Upper lobe of left lung (tissue), 6 donors: ENCODE data around the gene ANK3. TPM values are rescaled to one million over a fixed set of nuclear protein-coding genes. Genes with fewer than 3 reads are reported as not detected.

Experiments
- ATAC-seq, 2 donors: fragments of 200-7000 bp; cut with Tn5 transposase; one replicate each; pipeline ENCODE4 v1.9.1; 2022; ENCODE audit warnings: mild to moderate bottlenecking in 2 of 2, moderate library complexity in 2 of 2; ENCODE audit not compliant: low FRiP score in 2 of 2
- DNase-seq, 2 donors: peaks; one replicate each; pipeline ENCODE4 v3.0.0-alpha.2; 2019 to 2020
- H3K27ac ChIP-seq, 4 donors: fragments of 200-600 bp; sonication (generic); one replicate each; pipeline ENCODE4 v1.5.1; 2016 to 2019
- H3K27me3 ChIP-seq, 4 donors: fragments of 200-600 bp; sonication (generic); one replicate each; pipeline ENCODE4 v1.5.1; 2017 to 2019
- H3K36me3 ChIP-seq, 4 donors: fragments of 200-600 bp; sonication (generic); one replicate each; pipeline ENCODE4 v1.5.1; 2016 to 2019
- H3K4me1 ChIP-seq, 4 donors: fragments of 200-600 bp; sonication (generic); one replicate each; pipeline ENCODE4 v1.5.1; 2018 to 2019
- H3K4me3 ChIP-seq, 4 donors: fragments of 200-600 bp; sonication (generic); one replicate each; pipeline ENCODE4 v1.5.1; 2017 to 2019; ENCODE audit warnings: mild to moderate bottlenecking in 2 of 4, moderate library complexity in 1 of 4
- H3K9me3 ChIP-seq, 4 donors: fragments of 200-600 bp; sonication (generic); one replicate each; pipeline ENCODE4 v1.5.1; 2018 to 2019
- CTCF ChIP-seq, 6 experiments: fragments of 450-650 bp in 4 of 6; fragments of 200-600 bp in 2 of 6; sonication (generic) in 2 of 6; IDR thresholded peaks; one replicate each; pipeline ENCODE4 v1.5.1; 2016 to 2019; ENCODE audit warnings: antibody characterized with exemption in 6 of 6
- EP300 ChIP-seq, 4 donors: sonication (generic); formaldehyde crosslinking; IDR thresholded peaks; one replicate each; pipeline ENCODE4 v1.5.1; 2017; ENCODE audit warnings: antibody characterized with exemption in 4 of 4, control low read depth in 2 of 4
- POLR2A ChIP-seq, 4 donors: fragments of 450-650 bp; IDR thresholded peaks; one replicate each; pipeline ENCODE4 v1.5.1; 2016 to 2017; ENCODE audit warnings: antibody characterized with exemption in 4 of 4, mild to moderate bottlenecking in 2 of 4
- POLR2AphosphoS5 ChIP-seq, 2 donors: sonication (generic); formaldehyde crosslinking; IDR thresholded peaks; one replicate each; pipeline ENCODE4 v1.5.1; 2017; ENCODE audit warnings: antibody characterized with exemption in 2 of 2
- whole genome bisulfite sequencing, 2 donors: methylation state at CpG; one replicate each; pipeline ENCODE4 v1.1.5; 2017 to 2018; 5-methylcytosine and 5-hydroxymethylcytosine counted together
- total RNA-seq, 6 donors: library from RNA; depleted of rRNA in 4 of 6; stranded (reverse); fragments of >200 nt in 4 of 6; gene quantifications; one replicate each; pipeline versions ENCODE4 v1.1.0 to v1.2.1, GENCODE V29; 2016 to 2021
- donor health status: DM: no; HTN: no; CAD: no; lungs with moderate emphysema.
- donor health status: DM: no; HTN: yes; CAD: no; lungs with severe emphysema.

The ANK3 gene
- total RNA-seq, 6 donors from 2014 or later, result 43.9 to 193 (median 98.5) TPM

GRCh38 chr10:60338786-60339185 lies 50.9 kb downstream of the ANK3 start:
- WGBS, 2 donors, result 96 to 97% methylated on average over 2 of the region's 2 CpGs
- Histone ChIP-seq H3K27ac (no peak overlapping the region), H3K4me1 (no peaks in the 10 kb centered on the region), H3K27me3 (no peaks in the 10 kb centered on the region), H3K9me3 (no peaks in the 10 kb centered on the region), H3K36me3 (no peaks in the 10 kb centered on the region), H3K4me3 (no peak overlapping the region)
- DNase-seq (no peak), ATAC-seq (no peak)
- no peak for TF ChIP-seq CTCF (IDR thresholded peaks at IDR 0.05)
- no peak for TF ChIP-seq POLR2AphosphoS5 (IDR thresholded peaks at IDR 0.05)
- no peak for TF ChIP-seq POLR2A (IDR thresholded peaks at IDR 0.05)
- TF ChIP-seq EP300 (IDR thresholded peaks at IDR 0.05), result no peak

GRCh38 chr10:60338002-60338564 lies 51.6 kb downstream of the ANK3 start:
- H3K36me3 ChIP-seq, result no peaks in the 10 kb centered on the region
- ATAC-seq (no peak), DNase-seq (no peak)
- H3K4me3 ChIP-seq, result no peak overlapping the region
- 50 to 71% methylated on average over 2 of the region's 2 CpGs for WGBS, 2 donors
- H3K27ac ChIP-seq, result no peak overlapping the region
- H3K4me1 ChIP-seq, result no peaks in the 10 kb centered on the region
- TF ChIP-seq EP300 (IDR thresholded peaks at IDR 0.05) (no peak), CTCF (IDR thresholded peaks at IDR 0.05) (no peak), POLR2AphosphoS5 (IDR thresholded peaks at IDR 0.05) (no peak), POLR2A (IDR thresholded peaks at IDR 0.05) (no peak)
- no peaks in the 10 kb centered on the region for H3K9me3 ChIP-seq
- no peaks in the 10 kb centered on the region for H3K27me3 ChIP-seq

DNA sequence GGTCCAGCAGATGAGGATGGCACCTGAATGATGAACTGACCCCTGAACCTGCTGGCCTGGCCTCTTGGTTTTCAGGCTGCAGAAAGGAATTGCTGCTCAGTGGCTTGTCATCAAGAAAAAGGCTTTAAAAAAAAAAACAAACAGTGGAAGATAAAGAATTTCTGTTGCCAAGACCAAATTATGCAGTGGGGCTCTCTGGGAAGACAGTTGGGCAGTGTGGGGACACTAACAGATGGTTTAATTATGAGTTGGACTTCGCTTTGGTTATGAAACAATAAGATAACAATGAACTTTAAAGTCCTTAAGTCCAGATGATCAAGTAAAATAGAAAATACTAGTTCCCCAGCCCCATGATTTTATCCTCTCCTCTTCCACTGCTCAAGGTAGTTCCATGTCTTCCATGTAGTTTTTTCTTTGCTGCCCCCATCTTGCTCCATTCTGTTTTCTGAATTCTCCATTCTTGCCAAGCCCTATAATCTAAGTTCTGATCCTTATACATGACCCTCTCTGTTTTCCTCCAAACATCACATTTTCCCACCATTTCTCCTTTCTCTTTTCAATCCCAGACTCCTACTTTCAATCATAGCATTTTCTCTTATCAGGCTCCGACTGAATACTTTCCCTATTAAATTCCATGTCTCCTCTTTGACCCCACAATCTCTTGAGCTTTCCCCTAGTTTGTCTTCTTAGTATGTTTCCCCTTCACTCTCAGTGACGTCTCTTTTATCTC lies 52.6 kb downstream of the ANK3 start:
- no peaks in the 10 kb centered on the region for H3K27me3 ChIP-seq
- DNase-seq (no peak), ATAC-seq (no peak)
- H3K4me3 ChIP-seq, result no peak overlapping the region
- H3K36me3 ChIP-seq, result no peaks in the 10 kb centered on the region
- 71 to 75% methylated on average over 3 of the region's 3 CpGs for WGBS, 2 donors
- no peak overlapping the region for H3K27ac ChIP-seq
- no peaks in the 10 kb centered on the region for H3K4me1 ChIP-seq
- H3K9me3 ChIP-seq, result no peaks in the 10 kb centered on the region
- TF ChIP-seq EP300 (IDR thresholded peaks at IDR 0.05) (no peak), CTCF (IDR thresholded peaks at IDR 0.05) (no peak), POLR2AphosphoS5 (IDR thresholded peaks at IDR 0.05) (no peak), POLR2A (IDR thresholded peaks at IDR 0.05) (no peak)

DNA sequence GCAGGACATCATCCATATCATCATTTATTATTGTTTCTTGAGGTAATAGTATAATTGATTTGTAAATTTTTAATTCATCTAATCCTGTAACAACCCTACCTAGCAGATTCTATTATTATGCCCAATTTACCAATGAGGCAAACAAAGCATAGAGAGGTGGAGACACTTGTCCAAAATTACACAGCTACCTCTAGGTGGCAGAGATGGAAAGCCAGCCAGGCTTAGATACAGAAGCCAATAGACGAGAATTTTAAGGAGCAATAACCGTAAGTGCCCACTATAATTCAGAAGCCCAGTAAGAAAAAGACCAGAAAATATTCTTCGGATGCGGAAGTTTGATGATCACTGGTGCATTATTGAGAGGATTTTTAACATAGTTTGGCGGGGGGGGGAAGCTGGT lies 54.0 kb downstream of the ANK3 start:
- DNase-seq, result no peak
- TF ChIP-seq CTCF (IDR thresholded peaks at IDR 0.05) (no peak), EP300 (IDR thresholded peaks at IDR 0.05) (no peak), POLR2AphosphoS5 (IDR thresholded peaks at IDR 0.05) (no peak), POLR2A (IDR thresholded peaks at IDR 0.05) (no peak)
- H3K4me3 ChIP-seq, result no peak overlapping the region
- no peaks in the 10 kb centered on the region for H3K36me3 ChIP-seq
- H3K4me1 ChIP-seq, result no peaks in the 10 kb centered on the region
- H3K27ac ChIP-seq, result no peak overlapping the region
- no peak for ATAC-seq
- 87 to 91% methylated on average over 5 of the region's 5 CpGs for WGBS, 2 donors
- H3K27me3 ChIP-seq, result no peaks in the 10 kb centered on the region
- H3K9me3 ChIP-seq, result no peaks in the 10 kb centered on the region

- 65 to 68% methylated on average over 4 of the region's 4 CpGs for WGBS, 2 donors
- ATAC-seq (no peak), DNase-seq (no peak)
- Histone ChIP-seq H3K4me3 (no peak overlapping the region), H3K27me3 (no peaks in the 10 kb centered on the region), H3K9me3 (no peaks in the 10 kb centered on the region), H3K27ac (no peak overlapping the region), H3K36me3 (no peaks in the 10 kb centered on the region), H3K4me1 (no peaks in the 10 kb centered on the region)
- TF ChIP-seq POLR2AphosphoS5 (IDR thresholded peaks at IDR 0.05) (no peak), POLR2A (IDR thresholded peaks at IDR 0.05) (no peak), EP300 (IDR thresholded peaks at IDR 0.05) (no peak), CTCF (IDR thresholded peaks at IDR 0.05) (no peak)
Measured at GRCh38 chr10:60334991-60335390, 54.7 kb downstream of the ANK3 start.
